Esophagus mucosa (tissue), 1 donor: ENCODE results near the gene CFAP77. TPM values are rescaled to one million over a fixed set of nuclear protein-coding genes. Genes with fewer than 3 reads are reported as not detected.
A peak's percentile ranks its signal among the peaks of the same experiment; 100 is the strongest.

Experiments
- ATAC-seq: fragments of 200-7000 bp; cut with Tn5 transposase; one replicate; pipeline ENCODE4 v1.9.1; 2020
- total RNA-seq: library from RNA; stranded (reverse); gene quantifications from one replicate; pipeline ENCODE4 v1.2.4, GENCODE V29; 2023
- donor health status: DM: yes; HTN: yes; CAD: no.

The CFAP77 gene
- total RNA-seq, 1 donor from 2014 or later: not detected

GRCh38 chr9:132520612-132521011, 110.6 kb downstream of the CFAP77 start:
- no peak for ATAC-seq

GRCh38 chr9:132525308-132526023, 115.5 kb downstream of the CFAP77 start:
- ATAC-seq: no peak

- no peak for ATAC-seq
Observed at GRCh38 chr9:132531195-132531594, 121.2 kb downstream of the CFAP77 start.

GRCh38 chr9:132531710-132532570, 121.9 kb downstream of the CFAP77 start:
- no peak for ATAC-seq

- no peak for ATAC-seq
Observed at GRCh38 chr9:132534832-132535231, 124.8 kb downstream of the CFAP77 start.

GRCh38 chr9:132536124-132536523, 126.1 kb downstream of the CFAP77 start:
- no peak for ATAC-seq

GRCh38 chr9:132537352-132537751, 127.3 kb downstream of the CFAP77 start:
- ATAC-seq: no peak

GRCh38 chr9:132538071-132538470, 128.1 kb downstream of the CFAP77 start:
- no peak for ATAC-seq

- ATAC-seq: no peak
Observed at GRCh38 chr9:132539096-132539495, 129.1 kb downstream of the CFAP77 start.

GRCh38 chr9:132541051-132541450, 131.0 kb downstream of the CFAP77 start:
- no peak for ATAC-seq

GRCh38 chr9:132541870-132542830, 132.1 kb downstream of the CFAP77 start:
- no peak for ATAC-seq

GRCh38 chr9:132543251-132543650, 133.2 kb downstream of the CFAP77 start:
- no peak for ATAC-seq

- ATAC-seq: no peak
Observed at GRCh38 chr9:132543960-132544359, 133.9 kb downstream of the CFAP77 start.

GRCh38 chr9:132545578-132545977, 135.6 kb downstream of the CFAP77 start:
- ATAC-seq: no peak

- peak; percentile 15 for ATAC-seq
Observed at GRCh38 chr9:132546148-132547051, 136.4 kb downstream of the CFAP77 start.

GRCh38 chr9:132547052-132547431, 137.0 kb downstream of the CFAP77 start:
- ATAC-seq: no peak

GRCh38 chr9:132547436-132547835, 137.4 kb downstream of the CFAP77 start:
- no peak for ATAC-seq

GRCh38 chr9:132547976-132548730, 138.1 kb downstream of the CFAP77 start:
- ATAC-seq: no peak

- ATAC-seq: no peak
Observed at GRCh38 chr9:132548751-132549640, 139.0 kb downstream of the CFAP77 start.

- ATAC-seq: no peak
Observed at GRCh38 chr9:132551556-132551955, 141.5 kb downstream of the CFAP77 start.
